Measurements from ENCODE around the gene EIF4H. TPM values are rescaled to one million over a fixed set of nuclear protein-coding genes. Genes with fewer than 3 reads are reported as not detected.
A peak's percentile ranks its signal among the peaks of the same experiment; 100 is the strongest.

EIF4H gene
- 269 and 293 TPM in 2 replicates for total RNA-seq

GRCh38 chr7:74173866-74174605, at the start of gene EIF4H:
TSS of gene EIF4H (plus strand) at chr7:74174356. CDS start at chr7:74174384, 28 bp downstream.

Small RNA genes lying within 50 kb of the gene (small RNA-seq; reads per million reads assigned to genes)
- 457 reads per million, percentile 99 among the genes with 10 or more reads in this experiment for gene MIR590

Other genes with a start within 250 kb of the EIF4H start
- gene ELN, start 146.2 kb upstream of the EIF4H start, total RNA-seq, result 198 TPM in 2 replicates
- gene LIMK1, start 90.6 kb upstream of the EIF4H start, total RNA-seq, result 15.6 and 18.3 TPM in 2 replicates
- gene LAT2, start 35.6 kb downstream of the EIF4H start, total RNA-seq, result 0.26 TPM in 1 of 2 replicates, not detected in the other
- 14.4 and 15.9 TPM in 2 replicates for gene RFC2, start 80.0 kb downstream of the EIF4H start, total RNA-seq
- gene CLIP2, start 115.1 kb downstream of the EIF4H start, total RNA-seq, result 32.1 and 36.5 TPM in 2 replicates